GM13976 (cell line): ENCODE results near the gene SLC13A2.

Source experiments
- DNase-seq: peaks from one replicate; pipeline ENCODE4 v3.0.0; 2012; ENCODE audit warnings: low spot score
- in situ Hi-C: fragments of 300-500 bp; cut with MboI; formaldehyde crosslinking; loops from one replicate; pipeline ENCODE4 v1.12.0; 2022; ENCODE audit warnings: low sequenced_read_pairs, mixed read lengths, inconsistent platforms; ENCODE audit not compliant: unreplicated experiment
- TF ChIP-seq, protein P1 (sequence below): IDR thresholded peaks from 2 replicates; pipeline ENCODE4 v1.5.1; 2012; ENCODE audit warnings: borderline replicate concordance, mild to moderate bottlenecking; ENCODE audit not compliant: insufficient read depth; ENCODE audit errors: extremely low read depth, missing control alignments, control extremely low read depth

Gene SLC13A2

GRCh38 chr17:28528327-28529012 lies 55.0 kb downstream of the SLC13A2 start:
- TF ChIP-seq, protein P1, sequence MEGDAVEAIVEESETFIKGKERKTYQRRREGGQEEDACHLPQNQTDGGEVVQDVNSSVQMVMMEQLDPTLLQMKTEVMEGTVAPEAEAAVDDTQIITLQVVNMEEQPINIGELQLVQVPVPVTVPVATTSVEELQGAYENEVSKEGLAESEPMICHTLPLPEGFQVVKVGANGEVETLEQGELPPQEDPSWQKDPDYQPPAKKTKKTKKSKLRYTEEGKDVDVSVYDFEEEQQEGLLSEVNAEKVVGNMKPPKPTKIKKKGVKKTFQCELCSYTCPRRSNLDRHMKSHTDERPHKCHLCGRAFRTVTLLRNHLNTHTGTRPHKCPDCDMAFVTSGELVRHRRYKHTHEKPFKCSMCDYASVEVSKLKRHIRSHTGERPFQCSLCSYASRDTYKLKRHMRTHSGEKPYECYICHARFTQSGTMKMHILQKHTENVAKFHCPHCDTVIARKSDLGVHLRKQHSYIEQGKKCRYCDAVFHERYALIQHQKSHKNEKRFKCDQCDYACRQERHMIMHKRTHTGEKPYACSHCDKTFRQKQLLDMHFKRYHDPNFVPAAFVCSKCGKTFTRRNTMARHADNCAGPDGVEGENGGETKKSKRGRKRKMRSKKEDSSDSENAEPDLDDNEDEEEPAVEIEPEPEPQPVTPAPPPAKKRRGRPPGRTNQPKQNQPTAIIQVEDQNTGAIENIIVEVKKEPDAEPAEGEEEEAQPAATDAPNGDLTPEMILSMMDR, result no peak
- no peak for DNase-seq
- in situ Hi-C loops, result no loop called here

- no peak for DNase-seq
- TF ChIP-seq, protein P1, result no peak
- in situ Hi-C loops, result no loop called here
These were observed 55.6 kb downstream of the SLC13A2 start for GRCh38 chr17:28529013-28529400.

DNA sequence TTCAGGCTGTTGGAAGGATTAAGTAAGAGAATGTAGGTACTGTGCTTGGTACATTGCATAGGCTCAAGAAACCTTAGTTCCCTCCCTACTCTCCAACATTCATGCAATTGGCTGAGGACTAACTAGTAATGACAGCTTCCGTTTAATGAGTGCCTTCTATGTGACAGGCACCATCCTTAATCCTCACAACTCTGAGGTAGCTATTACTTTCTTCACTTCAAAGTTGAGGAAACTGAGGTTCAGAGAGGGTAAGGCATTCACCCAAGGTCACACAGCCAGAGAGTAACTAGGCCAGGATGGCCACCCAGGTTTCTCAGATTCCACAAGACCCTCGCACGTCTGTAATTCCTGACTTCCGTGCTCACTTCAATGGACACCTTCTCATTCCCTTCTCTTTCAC lies 56.8 kb downstream of the SLC13A2 start:
- in situ Hi-C loops, result no loop called here
- DNase-seq, result no peak

GRCh38 chr17:28530926-28531325 lies 57.5 kb downstream of the SLC13A2 start:
- TF ChIP-seq, protein P1, result no peak
- DNase-seq, result no peak
- in situ Hi-C loops, result no loop called here

More for the DNA sequence above, 56.8 kb downstream of the SLC13A2 start:
- TF ChIP-seq, protein P1, result no peak

DNA sequence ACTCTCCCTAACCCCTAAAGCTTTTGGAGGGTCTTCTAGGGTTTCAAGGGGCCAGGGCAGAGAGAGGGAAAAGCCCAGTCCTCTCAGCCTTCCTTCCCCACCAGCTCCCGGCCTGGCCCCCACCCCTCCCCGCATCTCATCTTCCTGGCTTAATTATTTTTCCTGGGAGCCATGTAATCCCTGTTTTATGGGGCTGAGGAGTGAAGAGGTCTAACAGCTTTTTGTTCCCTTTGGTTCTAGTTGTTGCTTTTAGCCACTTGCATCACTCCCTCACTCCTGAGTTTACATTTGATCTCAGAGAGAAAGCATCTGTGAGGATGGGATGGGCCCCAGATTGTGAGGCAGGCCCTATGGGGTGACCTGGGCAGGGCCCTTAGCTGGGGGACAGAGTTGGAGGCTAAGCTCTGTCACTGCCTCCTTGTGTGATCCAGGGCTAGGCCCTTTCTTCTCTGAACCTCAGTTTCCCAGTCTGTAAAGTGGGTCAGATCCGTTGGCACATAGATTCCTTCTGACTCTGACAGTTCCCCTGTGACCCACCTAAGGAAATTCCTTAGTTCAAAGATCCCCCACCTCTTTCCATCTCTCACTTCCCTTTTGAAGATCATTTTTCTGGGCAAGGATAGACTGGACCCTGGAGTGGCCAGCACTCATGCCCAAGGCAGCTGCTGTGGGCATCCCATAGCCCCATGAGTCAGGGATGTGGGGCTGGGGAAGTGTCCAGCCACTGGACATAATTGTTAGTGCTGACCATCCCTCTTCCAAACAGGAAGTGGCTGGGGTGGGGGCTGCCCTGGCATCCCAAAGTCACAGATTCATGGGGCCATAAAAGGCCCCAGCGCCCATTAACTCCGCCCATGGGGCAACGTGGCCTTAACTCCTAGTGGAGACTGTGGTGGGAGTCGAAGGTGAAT lies 58.9 kb downstream of the SLC13A2 start:
- no peak for DNase-seq
- in situ Hi-C loops, result no loop called here
- TF ChIP-seq, protein P1, result no peak

GRCh38 chr17:28533091-28533807 lies 59.8 kb downstream of the SLC13A2 start:
- TF ChIP-seq, protein P1, result no peak
- in situ Hi-C loops, result no loop called here
- no peak for DNase-seq
